Measurements from ENCODE around the gene ABHD2. TPM values are rescaled to one million over a fixed set of nuclear protein-coding genes. Genes with fewer than 3 reads are reported as not detected.
"Not testable (repeated sequence)": the region's sequence is repeated elsewhere in the genome, so short reads cannot be mapped to it uniquely, and the experiment has no call there.

The ABHD2 gene
- total RNA-seq, 2 experiments from 2014 or later = 16.1 to 22.8 TPM

DNA sequence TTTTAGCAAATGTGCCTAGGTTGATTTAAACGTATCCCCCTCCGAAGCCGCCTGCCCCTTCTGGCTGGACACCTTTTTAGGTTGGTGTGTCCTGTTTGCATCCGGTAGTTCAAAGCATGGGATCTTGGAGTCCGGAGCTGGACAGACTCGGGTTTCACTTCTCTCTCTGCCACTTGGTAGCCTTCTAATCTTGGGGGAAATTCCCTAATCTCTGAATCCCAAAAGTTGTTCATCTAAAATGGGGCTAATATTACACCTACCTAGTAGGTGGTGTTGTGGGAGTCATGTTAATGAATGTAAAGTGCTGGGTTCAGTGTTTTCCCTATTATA, 156.3 kb downstream of the ABHD2 start:
- Histone ChIP-seq H3K4me2 (ENCODE audit: low read length) (peak overlapping the region; percentile 72), H3K9me3 (ENCODE audit: low read length) (peaks cover 16% of the 10 kb centered on the region), H3K4me1 (ENCODE audit: insufficient read depth, low read length, poor library complexity, severe bottlenecking) (peaks cover 20% of the 10 kb centered on the region), H2AFZ (ENCODE audit: low read length) (peak overlapping the region; percentile 97), H3K27ac (ENCODE audit: low read depth, low read length, poor library complexity, severe bottlenecking) (peak overlapping the region; percentile 88), H4K20me1 (ENCODE audit: insufficient read depth, low read length) (peaks cover 11% of the 10 kb centered on the region; the same call in 1 of the 2 replicates), H3K9me2 (ENCODE audit: insufficient read depth, low read length) (no peaks in the 10 kb centered on the region), H3K79me2 (ENCODE audit: insufficient read depth, low read depth, low read length) (peaks cover 53% of the 10 kb centered on the region), H3K4me3 (ENCODE audit: low read depth, low read length, poor library complexity, severe bottlenecking) (peak overlapping the region; percentile 79), H3K36me3 (ENCODE audit: insufficient read depth, low read length) (peaks cover 41% of the 10 kb centered on the region)
- no peak for TF ChIP-seq EZH2phosphoT487 (IDR thresholded peaks at IDR 0.05; ENCODE audit: borderline replicate concordance, low read depth, low read length)
- TF ChIP-seq, protein P1, sequence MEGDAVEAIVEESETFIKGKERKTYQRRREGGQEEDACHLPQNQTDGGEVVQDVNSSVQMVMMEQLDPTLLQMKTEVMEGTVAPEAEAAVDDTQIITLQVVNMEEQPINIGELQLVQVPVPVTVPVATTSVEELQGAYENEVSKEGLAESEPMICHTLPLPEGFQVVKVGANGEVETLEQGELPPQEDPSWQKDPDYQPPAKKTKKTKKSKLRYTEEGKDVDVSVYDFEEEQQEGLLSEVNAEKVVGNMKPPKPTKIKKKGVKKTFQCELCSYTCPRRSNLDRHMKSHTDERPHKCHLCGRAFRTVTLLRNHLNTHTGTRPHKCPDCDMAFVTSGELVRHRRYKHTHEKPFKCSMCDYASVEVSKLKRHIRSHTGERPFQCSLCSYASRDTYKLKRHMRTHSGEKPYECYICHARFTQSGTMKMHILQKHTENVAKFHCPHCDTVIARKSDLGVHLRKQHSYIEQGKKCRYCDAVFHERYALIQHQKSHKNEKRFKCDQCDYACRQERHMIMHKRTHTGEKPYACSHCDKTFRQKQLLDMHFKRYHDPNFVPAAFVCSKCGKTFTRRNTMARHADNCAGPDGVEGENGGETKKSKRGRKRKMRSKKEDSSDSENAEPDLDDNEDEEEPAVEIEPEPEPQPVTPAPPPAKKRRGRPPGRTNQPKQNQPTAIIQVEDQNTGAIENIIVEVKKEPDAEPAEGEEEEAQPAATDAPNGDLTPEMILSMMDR (conservative IDR thresholded peaks at IDR 0.05; ENCODE audit: low read length) = no peak
- ChIA-PET POLR2A (interaction anchor here (0.6 to 1.9 kb wide), 14 partner anchors 8 to 363 kb away, joined by 3 to 9 read pairs (median 3); partner anchors contain the start of gene POLG), CTCF (ENCODE audit: unreplicated experiment) (no interaction called here)
- intact Hi-C loops (cut with micrococcal nuclease; ENCODE audit: unreplicated experiment) = loop anchor here (1.0 kb wide), 1 partner anchor 90 kb away; the partner anchor contains the start of gene POLG
- no TSS peak for BruUV-seq (replicated peaks)
- DNase-seq (ENCODE audit: low spot score) = no peak

DNA sequence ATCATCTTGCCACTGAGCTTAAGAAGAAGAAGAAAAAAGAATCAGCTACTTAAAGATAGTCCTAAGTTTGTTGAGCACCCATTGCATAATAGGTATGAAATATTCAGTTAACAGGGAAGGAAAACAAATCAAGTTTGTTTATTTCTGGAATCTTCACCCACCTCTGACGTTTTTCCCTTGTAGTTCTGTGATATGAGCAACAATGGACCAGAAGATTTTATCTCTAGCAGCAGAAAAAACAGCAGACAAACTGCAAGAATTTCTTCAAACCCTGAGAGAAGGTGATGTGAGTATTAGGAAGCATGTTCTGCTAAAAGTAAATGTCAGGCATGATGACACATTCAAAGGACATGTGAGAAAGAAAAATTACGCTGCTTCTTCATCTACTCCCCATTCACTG, 159.2 kb downstream of the ABHD2 start:
- BruUV-seq (replicated peaks) = no TSS peak
- Histone ChIP-seq H3K79me2 (ENCODE audit: insufficient read depth, low read depth, low read length) (peaks cover 63% of the 10 kb centered on the region), H3K4me3 (ENCODE audit: low read depth, low read length, poor library complexity, severe bottlenecking) (no peak overlapping the region), H2AFZ (ENCODE audit: low read length) (no peak overlapping the region), H3K27ac (ENCODE audit: low read depth, low read length, poor library complexity, severe bottlenecking) (no peak overlapping the region), H4K20me1 (ENCODE audit: insufficient read depth, low read length) (peaks cover 11% of the 10 kb centered on the region; the same call in 1 of the 2 replicates), H3K9me2 (ENCODE audit: insufficient read depth, low read length) (no peaks in the 10 kb centered on the region), H3K9me3 (ENCODE audit: low read length) (peaks cover 20% of the 10 kb centered on the region), H3K4me2 (ENCODE audit: low read length) (no peak overlapping the region), H3K36me3 (ENCODE audit: insufficient read depth, low read length) (peaks cover 69% of the 10 kb centered on the region), H3K4me1 (ENCODE audit: insufficient read depth, low read length, poor library complexity, severe bottlenecking) (peaks cover 20% of the 10 kb centered on the region)
- no peak for DNase-seq (ENCODE audit: low spot score)
- intact Hi-C loops (cut with micrococcal nuclease; ENCODE audit: unreplicated experiment) = no loop called here
- ChIA-PET POLR2A (interaction anchor here (1.0 to 1.5 kb wide), 2 partner anchors 8 to 29 kb away, joined by 3 read pairs; no protein-coding TSS in a partner anchor), CTCF (ENCODE audit: unreplicated experiment) (no interaction called here)
- no peak for TF ChIP-seq EZH2phosphoT487 (IDR thresholded peaks at IDR 0.05; ENCODE audit: borderline replicate concordance, low read depth, low read length)
- TF ChIP-seq, protein P1 (conservative IDR thresholded peaks at IDR 0.05; ENCODE audit: low read length) = no peak

DNA sequence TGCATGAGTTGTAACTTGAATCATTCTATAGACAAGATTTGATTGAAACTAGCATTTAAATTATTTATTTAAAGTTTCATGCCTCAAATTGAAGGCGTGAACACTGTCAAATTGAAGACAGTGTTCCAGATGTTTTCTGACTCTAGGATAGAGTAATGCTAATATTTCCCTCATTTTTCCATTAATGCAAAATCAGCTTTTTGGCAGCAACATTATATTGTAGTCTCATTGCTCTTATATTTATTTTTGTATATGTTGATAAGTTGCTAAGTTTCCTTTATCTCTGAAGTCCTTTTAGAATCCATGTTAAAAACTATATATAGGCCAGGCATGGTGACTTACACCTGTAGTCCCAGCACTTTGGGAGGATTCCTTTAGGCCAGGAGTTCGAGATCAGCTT, 160.3 kb downstream of the ABHD2 start:
- Histone ChIP-seq H3K4me2 (ENCODE audit: low read length) (no peak overlapping the region), H3K9me2 (ENCODE audit: insufficient read depth, low read length) (no peaks in the 10 kb centered on the region), H3K9me3 (ENCODE audit: low read length) (peaks cover 20% of the 10 kb centered on the region), H3K4me1 (ENCODE audit: insufficient read depth, low read length, poor library complexity, severe bottlenecking) (peaks cover 13% of the 10 kb centered on the region), H3K79me2 (ENCODE audit: insufficient read depth, low read depth, low read length) (peaks cover 66% of the 10 kb centered on the region), H3K27ac (ENCODE audit: low read depth, low read length, poor library complexity, severe bottlenecking) (no peak overlapping the region), H3K36me3 (ENCODE audit: insufficient read depth, low read length) (peaks cover 79% of the 10 kb centered on the region), H2AFZ (ENCODE audit: low read length) (no peak overlapping the region), H3K4me3 (ENCODE audit: low read depth, low read length, poor library complexity, severe bottlenecking) (no peak overlapping the region), H4K20me1 (ENCODE audit: insufficient read depth, low read length) (peaks cover 11% of the 10 kb centered on the region; the same call in 1 of the 2 replicates)
- no TSS peak for BruUV-seq (replicated peaks)
- intact Hi-C loops (cut with micrococcal nuclease; ENCODE audit: unreplicated experiment) = no loop called here
- no peak for TF ChIP-seq EZH2phosphoT487 (IDR thresholded peaks at IDR 0.05; ENCODE audit: borderline replicate concordance, low read depth, low read length)
- TF ChIP-seq, protein P1 (conservative IDR thresholded peaks at IDR 0.05; ENCODE audit: low read length) = no peak
- no peak for DNase-seq (ENCODE audit: low spot score)
- POLR2A ChIA-PET = no interaction called here
- CTCF ChIA-PET (ENCODE audit: unreplicated experiment) = no interaction called here

DNA sequence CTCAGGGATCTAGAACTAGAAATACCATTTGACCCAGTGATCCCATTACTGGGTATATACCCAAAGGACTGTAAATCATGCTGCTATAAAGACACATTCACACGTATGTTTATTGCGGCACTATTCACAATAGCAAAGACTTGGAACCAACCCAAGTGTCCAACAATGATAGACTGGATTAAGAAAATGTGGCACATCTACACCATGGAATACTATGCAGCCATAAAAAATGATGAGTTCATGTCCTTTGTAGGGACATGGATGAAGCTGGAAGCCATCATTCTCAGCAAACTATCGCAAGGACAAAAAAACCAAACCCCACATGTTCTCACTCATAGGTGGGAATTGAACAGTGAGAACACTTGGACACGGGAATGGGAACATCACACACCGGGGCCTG, 161.9 kb downstream of the ABHD2 start:
- H3K27ac ChIP-seq (ENCODE audit: low read depth, low read length, poor library complexity, severe bottlenecking); POLR2A ChIA-PET; CTCF ChIA-PET (ENCODE audit: unreplicated experiment); H3K9me2 ChIP-seq (ENCODE audit: insufficient read depth, low read length); H3K4me3 ChIP-seq (ENCODE audit: low read depth, low read length, poor library complexity, severe bottlenecking); intact Hi-C loops (cut with micrococcal nuclease; ENCODE audit: unreplicated experiment); DNase-seq (ENCODE audit: low spot score); H2AFZ ChIP-seq (ENCODE audit: low read length); H3K4me2 ChIP-seq (ENCODE audit: low read length); BruUV-seq (replicated peaks): not testable (repeated sequence)
- Histone ChIP-seq H3K36me3 (ENCODE audit: insufficient read depth, low read length) (peaks cover 94% of the 10 kb centered on the region), H3K79me2 (ENCODE audit: insufficient read depth, low read depth, low read length) (peaks cover 68% of the 10 kb centered on the region), H3K4me1 (ENCODE audit: insufficient read depth, low read length, poor library complexity, severe bottlenecking) (peaks cover 13% of the 10 kb centered on the region), H4K20me1 (ENCODE audit: insufficient read depth, low read length) (peaks cover 11% of the 10 kb centered on the region; the same call in 1 of the 2 replicates), H3K9me3 (ENCODE audit: low read length) (peaks cover 20% of the 10 kb centered on the region)

All from OCI-LY7 (cell line).